ENCODE measurements around the gene ANKMY1.

ANKMY1 gene

GRCh38 chr2:240576036-240576435 lies 18.2 kb upstream of the ANKMY1 start:
- no peak overlapping the region for H3K4me3 ChIP-seq (ENCODE audit: low read depth, low read length)
- DNase-seq (ENCODE audit: low read depth): no peak

GRCh38 chr2:240575101-240575965 lies 17.5 kb upstream of the ANKMY1 start:
- no peak for TF ChIP-seq CTCF (IDR thresholded peaks at IDR 0.05; ENCODE audit: control insufficient read depth, extremely low read depth, insufficient read depth)
- no peak overlapping the region for H3K4me3 ChIP-seq (ENCODE audit: low read depth, low read length)
- no peak for DNase-seq (ENCODE audit: low read depth)

More at GRCh38 chr2:240576036-240576435, 18.2 kb upstream of the ANKMY1 start:
- TF ChIP-seq CTCF (IDR thresholded peaks at IDR 0.05; ENCODE audit: control insufficient read depth, extremely low read depth, insufficient read depth): no peak

GRCh38 chr2:240574386-240575100 lies 16.8 kb upstream of the ANKMY1 start:
- TF ChIP-seq CTCF (IDR thresholded peaks at IDR 0.05; ENCODE audit: control insufficient read depth, extremely low read depth, insufficient read depth): no peak
- no peak overlapping the region for H3K4me3 ChIP-seq (ENCODE audit: low read depth, low read length)
- no peak for DNase-seq (ENCODE audit: low read depth)

- DNase-seq (ENCODE audit: low read depth): no peak
- no peak for TF ChIP-seq CTCF (IDR thresholded peaks at IDR 0.05; ENCODE audit: control insufficient read depth, extremely low read depth, insufficient read depth)
- H3K4me3 ChIP-seq (ENCODE audit: low read depth, low read length): no peak overlapping the region
Observed at GRCh38 chr2:240573516-240574385, 16.0 kb upstream of the ANKMY1 start.

DNA sequence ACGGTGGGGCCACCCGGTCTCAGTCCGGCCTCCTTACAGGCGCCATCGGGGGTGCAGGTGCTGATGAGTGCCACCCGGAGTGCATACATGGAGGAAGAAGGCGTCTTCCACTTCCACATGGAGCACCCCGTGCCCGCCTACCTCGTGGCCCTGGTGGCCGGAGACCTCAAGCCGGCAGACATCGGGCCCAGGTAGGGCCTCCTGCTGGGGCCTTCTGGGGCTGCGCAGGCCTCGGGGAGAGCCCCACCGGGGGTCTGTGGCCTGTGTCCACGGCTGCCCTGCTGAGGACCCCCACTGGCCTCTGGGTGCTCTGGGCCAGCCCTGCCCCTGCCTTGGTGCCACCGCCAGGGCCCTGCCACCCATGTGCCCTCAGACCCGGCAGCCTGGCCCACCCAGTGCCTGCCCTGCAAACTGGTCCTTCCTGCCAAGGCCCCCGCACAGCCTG lies 15.3 kb upstream of the ANKMY1 start:
- no peak for DNase-seq (ENCODE audit: low read depth)
- no peak overlapping the region for H3K4me3 ChIP-seq (ENCODE audit: low read depth, low read length)
- no peak for TF ChIP-seq CTCF (IDR thresholded peaks at IDR 0.05; ENCODE audit: control insufficient read depth, extremely low read depth, insufficient read depth)

DNA sequence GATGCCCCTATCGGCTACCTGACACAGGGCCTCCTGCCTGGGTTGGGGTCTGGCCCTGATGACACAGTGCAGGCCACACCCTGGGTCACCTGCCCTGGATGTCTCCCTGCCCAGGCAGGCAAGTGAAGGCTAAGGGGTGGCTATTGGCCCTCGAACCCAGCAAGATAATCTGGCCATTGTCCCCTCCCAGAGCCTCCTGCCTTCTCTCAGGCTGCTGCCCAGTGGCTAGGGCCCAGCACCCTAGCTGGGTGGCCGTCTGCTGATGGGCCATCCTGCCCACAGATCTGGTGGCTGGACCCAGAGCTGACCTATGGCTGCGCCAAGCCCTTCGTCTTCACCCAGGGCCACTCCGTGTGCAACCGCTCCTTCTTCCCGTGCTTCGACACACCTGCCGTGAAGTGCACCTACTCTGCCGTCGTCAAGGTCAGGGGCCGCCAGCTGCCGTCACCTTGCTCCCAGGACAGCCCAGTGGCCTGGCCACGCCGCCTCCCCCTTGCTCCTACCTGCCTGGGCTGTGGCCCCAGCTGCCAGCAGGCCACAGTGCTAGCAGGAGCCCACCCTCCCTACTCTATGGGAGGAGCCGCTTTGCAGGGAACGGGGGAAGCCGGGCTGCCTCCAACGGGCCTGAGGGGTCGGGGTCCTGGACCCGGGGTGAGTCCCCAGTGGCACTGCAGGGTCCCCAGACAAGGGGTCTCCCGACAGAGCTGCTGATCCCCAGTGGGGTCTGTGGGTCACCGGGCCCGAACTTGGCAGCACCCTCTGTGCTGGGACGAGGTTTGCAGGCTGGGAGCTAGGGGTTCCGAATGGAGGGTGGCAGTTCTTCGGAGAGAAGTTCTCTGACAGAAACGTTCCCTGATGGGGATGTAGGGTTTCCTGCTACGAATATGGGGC lies 14.6 kb upstream of the ANKMY1 start:
- no peak overlapping the region for H3K4me3 ChIP-seq (ENCODE audit: low read depth, low read length)
- no peak for DNase-seq (ENCODE audit: low read depth)
- TF ChIP-seq CTCF (IDR thresholded peaks at IDR 0.05; ENCODE audit: control insufficient read depth, extremely low read depth, insufficient read depth): no peak
